NCI-H146 (cell line): ENCODE results near the gene TSKU.
"Not testable (repeated sequence)": the region's sequence is repeated elsewhere in the genome, so short reads cannot be mapped to it uniquely, and the experiment has no call there.

Experiments used
- DNase-seq: peaks from one replicate; lab custom pipeline; 2025; lab: John Stamatoyannopoulos, UW

TSKU gene

GRCh38 chr11:76801736-76802135 is 18.6 kb downstream of the TSKU start:
- DNase-seq, result no peak

DNA sequence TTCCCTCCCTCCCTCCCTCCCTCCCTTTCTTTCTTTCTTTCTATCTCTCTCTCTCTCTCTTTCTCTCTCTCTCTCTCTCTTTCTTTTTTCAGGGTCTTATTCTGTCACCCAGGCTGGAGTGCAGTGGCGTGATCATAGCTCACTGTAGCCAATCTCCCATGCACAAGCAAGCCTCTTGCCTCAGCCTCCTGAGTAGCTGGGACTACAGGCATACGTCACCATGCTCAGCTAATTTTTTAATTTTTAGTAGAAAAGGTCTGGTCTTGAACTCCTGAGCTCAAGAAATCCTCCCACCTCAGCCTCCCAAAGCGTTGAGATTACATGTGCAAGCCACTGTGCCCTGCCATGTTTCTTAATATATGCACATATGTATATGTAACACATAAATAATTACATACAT is 19.0 kb downstream of the TSKU start:
- DNase-seq, result no peak

DNA sequence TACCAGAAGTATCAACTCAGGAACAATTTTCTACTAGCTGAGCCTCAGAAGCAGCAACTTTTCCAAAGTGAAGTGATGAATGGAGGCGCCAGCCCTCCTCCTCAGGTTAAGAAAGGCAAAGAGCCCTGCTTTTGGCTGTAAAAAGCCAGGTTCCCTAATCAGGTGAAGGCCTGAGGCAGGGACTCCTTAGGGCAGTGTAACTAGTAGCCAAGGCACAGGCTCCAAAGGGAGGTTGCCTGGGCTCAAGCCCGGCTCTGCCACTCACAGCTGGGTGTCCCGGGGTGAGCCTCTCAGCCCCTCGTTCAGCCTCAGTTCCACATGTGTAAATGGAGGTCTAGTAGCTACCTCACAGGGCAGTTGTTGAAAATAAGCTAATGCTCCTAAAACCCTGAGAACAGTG is 19.5 kb downstream of the TSKU start:
- no peak for DNase-seq

DNA sequence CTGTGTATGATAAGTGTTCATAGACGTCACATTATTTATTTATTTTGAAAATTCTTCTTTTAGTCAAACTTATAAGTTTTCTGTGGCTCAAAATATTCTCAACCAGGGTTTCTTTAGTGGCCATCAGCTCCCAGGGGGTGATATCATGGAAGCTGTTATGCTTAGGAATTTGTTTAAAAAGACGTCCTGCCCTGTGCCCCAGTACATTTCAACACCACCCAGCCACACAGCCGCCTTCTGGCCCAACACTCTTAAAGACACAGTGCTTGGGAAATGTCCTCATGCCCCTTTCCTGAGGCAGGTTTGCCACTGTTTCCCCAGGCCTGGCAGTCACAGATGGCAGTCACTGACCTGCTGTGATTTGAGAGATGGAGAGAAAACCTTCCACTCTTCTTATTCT is 19.9 kb downstream of the TSKU start:
- no peak for DNase-seq

- no peak for DNase-seq
These were observed 20.9 kb downstream of the TSKU start for GRCh38 chr11:76803811-76804600.

DNA sequence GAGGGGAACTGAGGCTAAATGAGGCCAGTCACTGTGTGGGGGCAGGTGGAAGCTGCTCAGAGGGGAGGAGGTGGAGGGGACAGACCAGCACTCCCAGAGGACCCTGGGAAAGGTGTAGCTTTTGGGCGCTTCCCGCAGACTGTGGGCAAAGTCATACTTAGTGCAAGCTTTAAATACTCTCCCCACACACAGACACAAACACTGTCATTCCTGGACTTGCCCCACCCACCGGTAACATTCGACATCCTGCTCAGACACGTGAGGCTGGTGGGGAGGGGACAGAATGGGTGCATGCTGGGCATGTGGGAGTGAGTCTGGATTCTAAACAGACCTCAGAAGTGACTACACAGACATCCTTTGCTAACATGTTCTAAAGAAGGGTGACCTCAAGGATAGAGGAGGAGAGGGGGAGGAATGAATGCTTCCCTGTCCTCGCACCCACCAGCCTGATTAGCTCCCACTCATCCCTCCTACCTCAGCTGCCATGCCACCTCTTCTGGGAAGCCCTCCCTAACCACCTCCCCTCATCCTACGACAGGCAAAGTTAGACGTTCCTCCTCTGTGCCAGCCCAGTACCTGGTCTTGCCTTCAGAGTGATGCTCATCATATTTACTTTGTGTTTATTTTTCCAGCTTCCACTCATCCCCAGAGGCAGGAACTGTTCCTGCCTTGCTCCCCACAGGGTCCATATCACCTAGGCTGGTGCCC is 22.2 kb downstream of the TSKU start:
- DNase-seq, result no peak

- no peak for DNase-seq
These were observed 23.0 kb downstream of the TSKU start for GRCh38 chr11:76806131-76806530.

DNA sequence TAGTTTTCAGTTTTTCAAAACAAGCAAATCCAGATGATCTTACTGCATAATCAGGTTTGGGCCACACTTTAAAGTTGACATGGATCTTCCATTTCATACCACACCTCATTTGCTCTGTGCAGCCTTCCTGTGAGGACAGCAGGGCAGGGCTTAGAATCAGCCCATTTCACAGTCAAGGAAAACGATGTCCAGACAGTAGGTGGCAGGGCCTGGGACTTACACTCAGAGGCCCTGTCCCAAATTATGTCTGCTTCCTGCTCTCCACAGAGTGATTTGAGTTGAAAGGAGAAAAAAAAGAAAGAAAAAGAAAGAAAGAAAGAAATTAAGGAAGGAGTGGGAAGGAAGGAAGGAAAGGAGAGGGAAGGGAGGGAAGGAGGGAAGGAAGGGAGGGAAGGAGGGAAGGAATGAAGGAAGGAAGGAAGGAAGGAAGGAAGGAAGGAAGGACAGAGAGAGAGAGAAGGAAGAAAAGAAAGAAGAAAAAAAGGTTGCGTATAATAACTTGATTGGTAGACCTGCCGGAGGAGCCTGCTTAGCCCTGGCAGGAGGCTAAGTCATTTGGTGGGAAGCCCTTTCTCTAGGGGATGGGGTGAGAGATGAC is 23.6 kb downstream of the TSKU start:
- DNase-seq, result no peak

DNA sequence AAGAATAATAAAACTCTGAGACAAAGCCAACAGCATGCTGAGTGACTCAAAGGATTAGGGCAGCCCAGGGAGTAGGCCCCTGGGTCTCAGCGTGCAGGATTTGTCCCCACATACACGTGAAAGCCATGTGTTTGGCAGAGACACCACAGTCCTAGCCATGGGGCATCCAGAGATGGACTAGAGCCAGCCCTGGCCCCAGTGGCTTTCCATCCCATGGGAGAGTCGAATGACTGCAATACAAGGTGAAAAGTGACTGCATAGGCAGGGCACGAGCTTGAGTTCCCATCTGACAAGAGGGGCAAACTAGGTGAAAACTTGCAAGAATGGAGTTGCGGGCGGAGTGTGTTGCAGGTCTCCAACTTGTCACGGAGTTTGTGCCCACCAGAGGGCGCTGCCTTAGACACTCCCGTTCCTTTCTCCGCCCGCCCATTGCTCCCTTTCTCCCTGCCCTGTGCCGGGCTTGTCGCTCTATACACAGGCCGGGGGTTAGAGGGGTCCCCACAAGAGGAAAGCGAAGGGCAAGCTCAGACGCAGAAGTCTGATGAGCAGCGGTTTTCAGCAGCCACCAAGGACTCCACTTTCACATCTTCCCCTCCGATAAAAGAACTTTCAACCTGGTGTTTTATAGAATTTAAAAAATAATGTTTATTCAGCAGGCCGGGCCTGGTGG is 24.2 kb downstream of the TSKU start:
- peak; percentile 73 for DNase-seq

DNA sequence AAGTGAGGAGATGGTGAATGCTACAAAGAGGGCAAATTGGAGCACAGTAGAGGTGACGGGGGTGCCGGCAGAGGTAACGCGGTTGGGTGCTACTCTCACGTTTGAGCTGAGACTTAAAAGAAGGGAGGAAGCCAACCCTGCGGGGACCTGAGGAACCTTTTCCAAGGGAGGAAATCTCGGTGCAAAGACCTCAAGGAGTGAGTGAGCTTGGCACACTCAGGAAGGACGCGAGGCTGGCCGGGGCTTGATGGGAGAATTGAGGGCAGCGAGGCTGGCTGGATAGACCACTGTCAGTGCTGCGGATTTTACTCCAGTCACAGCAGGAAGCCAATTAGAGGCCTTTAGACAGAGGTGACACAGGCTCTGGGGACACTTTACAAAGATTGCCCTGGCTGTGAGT is 25.0 kb downstream of the TSKU start:
- DNase-seq, result peak; percentile 16

GRCh38 chr11:76808996-76809395 is 25.8 kb downstream of the TSKU start:
- DNase-seq, result no peak

- no peak for DNase-seq
These were observed 27.1 kb downstream of the TSKU start for GRCh38 chr11:76810151-76810853.

GRCh38 chr11:76811259-76811658 is 28.1 kb downstream of the TSKU start:
- DNase-seq, result no peak

- DNase-seq, result no peak
These were observed 31.3 kb downstream of the TSKU start for GRCh38 chr11:76814414-76814813.

DNA sequence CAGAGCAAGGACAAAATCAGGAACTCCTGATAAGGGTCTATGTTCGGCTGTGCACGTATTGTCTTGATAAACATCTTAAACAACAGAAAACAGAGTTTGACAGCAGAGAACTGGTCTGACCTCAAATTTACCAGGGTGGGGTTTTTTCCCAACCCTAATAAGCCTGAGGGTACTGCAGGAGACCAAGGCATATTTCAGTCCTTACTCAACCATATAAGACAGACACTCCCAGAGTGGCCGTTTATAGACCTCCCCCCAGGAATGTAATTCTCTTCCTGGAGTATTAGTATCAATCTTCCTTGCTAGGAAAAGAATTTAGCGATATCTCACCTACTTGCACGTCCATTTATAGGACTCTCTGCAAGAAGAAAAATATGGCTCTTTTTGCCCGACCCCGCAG is 32.5 kb downstream of the TSKU start:
- not testable (repeated sequence) for DNase-seq

DNA sequence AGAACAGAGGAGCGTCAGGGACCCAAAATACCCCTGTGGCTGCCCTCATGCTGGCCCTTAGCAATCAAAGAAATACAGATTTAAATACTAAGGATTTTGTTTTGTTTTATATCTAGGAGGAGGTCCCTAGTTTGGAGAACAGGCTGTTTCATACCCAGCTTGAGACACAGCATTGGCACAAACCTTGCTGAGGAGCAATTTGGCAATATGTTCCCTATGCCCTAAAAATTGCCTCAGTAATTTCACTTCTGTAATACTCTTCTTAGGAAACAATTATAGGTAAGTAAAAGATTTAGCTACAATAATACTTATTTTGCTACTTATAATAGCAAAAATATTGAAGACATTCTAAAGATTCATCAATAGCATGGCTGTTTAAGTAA is 37.0 kb downstream of the TSKU start:
- DNase-seq, result no peak

DNA sequence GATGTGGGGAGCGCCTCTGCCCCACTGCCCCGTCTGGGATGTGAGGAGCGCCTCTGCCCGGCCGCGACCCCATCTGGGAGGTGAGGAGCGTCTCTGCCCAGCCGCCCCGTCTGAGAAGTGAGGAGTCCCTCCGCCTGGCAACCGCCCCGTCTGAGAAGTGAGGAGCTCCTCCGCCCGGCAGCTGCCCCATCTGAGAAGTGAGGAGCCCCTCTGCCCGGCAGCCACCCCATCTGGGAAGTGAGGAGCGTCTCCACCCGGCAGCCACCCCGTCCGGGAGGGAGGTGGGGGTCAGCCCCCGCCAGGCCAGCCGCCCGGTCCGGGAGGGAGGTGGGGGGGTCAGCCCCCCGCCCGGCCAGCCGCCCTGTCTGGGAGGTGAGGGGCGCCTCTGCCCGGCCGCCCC is 38.2 kb downstream of the TSKU start:
- DNase-seq, result not testable (repeated sequence)

DNA sequence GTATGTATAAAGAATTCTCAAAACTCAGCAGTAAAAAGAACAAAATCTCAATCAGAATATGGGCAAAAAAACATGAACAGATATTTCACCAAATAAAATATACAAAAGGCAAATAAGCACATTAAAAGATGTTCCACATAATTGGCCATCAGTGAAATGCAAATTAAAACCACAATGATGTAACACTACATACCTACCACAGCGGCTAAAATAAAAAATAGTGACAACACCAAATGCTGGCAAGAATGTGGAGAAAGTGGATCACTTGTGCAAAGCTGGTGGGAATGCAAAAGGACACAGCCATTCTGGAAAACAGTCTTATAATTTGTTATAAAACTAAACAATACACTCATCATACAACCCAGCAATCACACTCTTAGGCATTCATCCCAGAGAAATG is 39.2 kb downstream of the TSKU start:
- no peak for DNase-seq

DNA sequence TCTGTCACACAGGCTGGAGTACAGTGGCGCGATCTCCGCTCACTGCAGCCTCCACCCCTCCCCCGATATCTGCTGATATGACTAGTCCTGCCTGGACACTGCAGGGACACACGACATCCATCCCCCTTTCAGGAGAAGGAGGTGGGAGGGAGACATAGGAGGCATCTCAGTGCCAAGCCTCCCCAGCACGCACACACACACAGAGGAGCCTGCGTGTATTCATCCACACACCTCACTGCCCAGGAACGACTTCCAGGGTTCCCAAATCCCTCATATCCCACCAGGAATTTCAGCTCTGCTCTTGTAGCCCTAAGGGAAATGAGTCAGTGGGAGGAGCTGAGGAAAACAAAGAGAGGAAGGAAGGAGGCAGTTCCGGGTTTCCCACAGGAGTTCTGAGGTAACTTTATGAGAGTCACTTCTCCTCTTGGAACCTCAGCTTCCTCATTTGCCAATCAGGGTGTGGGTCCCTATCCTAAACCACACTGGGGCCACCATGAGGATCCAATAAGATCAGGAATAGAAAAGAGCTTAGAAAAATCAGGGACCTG is 40.4 kb downstream of the TSKU start:
- no peak for DNase-seq

DNA sequence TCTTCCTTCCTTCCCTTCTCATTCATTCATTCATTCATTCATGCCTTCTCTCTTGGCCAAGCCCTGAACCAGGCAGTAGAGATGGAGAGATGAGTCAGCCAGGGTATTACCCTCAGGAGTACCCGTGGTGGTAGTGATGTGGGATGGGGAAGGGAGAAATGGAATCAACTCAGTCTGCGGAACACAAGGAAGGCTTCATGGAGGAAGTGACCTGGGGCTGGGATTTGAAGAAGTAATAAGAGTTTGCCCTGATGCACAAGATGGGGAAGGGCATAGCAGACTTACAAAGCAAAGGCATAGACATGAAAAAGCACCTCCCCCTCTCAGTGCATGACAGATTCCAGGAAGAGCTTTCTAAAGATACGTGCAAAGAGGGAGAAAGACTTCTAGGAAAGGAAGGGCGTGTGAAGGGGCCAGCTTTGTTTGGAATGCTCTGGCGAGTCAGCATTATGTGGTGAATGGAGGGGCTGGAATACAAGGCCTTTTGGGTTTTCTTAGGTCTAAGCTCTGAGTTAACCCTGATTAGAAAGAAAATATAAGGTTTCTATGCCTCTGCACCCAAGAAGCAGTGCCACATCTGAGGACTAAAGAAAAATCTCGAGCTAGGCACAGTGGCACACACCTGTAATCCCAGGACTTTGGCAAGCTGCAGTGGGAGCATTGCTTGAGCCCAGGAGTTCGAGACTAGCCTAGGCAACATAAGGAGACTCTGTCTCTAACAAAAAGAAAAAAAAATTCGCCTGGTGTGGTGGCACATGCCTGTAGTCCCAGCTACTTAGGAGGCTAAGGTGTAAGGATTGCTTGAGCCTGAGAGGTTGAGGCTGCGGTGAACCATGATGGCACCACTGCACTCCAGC is 41.2 kb downstream of the TSKU start:
- DNase-seq, result no peak
